Stimulated activated CD4-positive, alpha-beta T cell treated with anti-CD3 and anti-CD28 coated beads, Interleukin-4, amount 100 ng/mL, for 48 hours (primary cell): ENCODE measurements around the gene ANKRD13D.
A peak's percentile ranks its signal among the peaks of the same experiment; 100 is the strongest.

Experiments
- DNase-seq, 2 donors: peaks; one replicate each; pipeline ENCODE4 v3.0.0-alpha.2; 2020; ENCODE audit warnings: low read depth in 2 of 2

Gene ANKRD13D

GRCh38 chr11:67302571-67303131 is 13.5 kb downstream of the ANKRD13D start:
- DNase-seq = no peak

- DNase-seq = no peak
These were observed 14.2 kb downstream of the ANKRD13D start, which contains the start of gene SSH3 for GRCh38 chr11:67303132-67303834. Gene SSH3 (plus strand): TSS chr11:67303530. CDS start chr11:67303626, 96 bp downstream.

- no peak for DNase-seq
These were observed 14.8 kb downstream of the ANKRD13D start for GRCh38 chr11:67303835-67304411.

GRCh38 chr11:67304511-67305113 is 15.5 kb downstream of the ANKRD13D start:
- DNase-seq = no peak

GRCh38 chr11:67306769-67307544 is 17.9 kb downstream of the ANKRD13D start:
- DNase-seq = no peak

GRCh38 chr11:67307545-67308001 is 18.5 kb downstream of the ANKRD13D start:
- DNase-seq = no peak

- DNase-seq = no peak
These were observed 19.1 kb downstream of the ANKRD13D start for GRCh38 chr11:67308031-67308866.

GRCh38 chr11:67309166-67309565 is 20.1 kb downstream of the ANKRD13D start:
- DNase-seq = no peak

GRCh38 chr11:67309661-67310061 is 20.6 kb downstream of the ANKRD13D start:
- no peak for DNase-seq

- DNase-seq = no peak
These were observed 21.3 kb downstream of the ANKRD13D start for GRCh38 chr11:67310246-67311050.

- DNase-seq = no peak
These were observed 22.0 kb downstream of the ANKRD13D start for GRCh38 chr11:67311051-67311555.

- DNase-seq = no peak
These were observed 22.5 kb downstream of the ANKRD13D start for GRCh38 chr11:67311556-67312082.

GRCh38 chr11:67312187-67313021 is 23.3 kb downstream of the ANKRD13D start:
- DNase-seq = peak in 1 of 2 donors; percentile 25

- DNase-seq = no peak
These were observed 24.2 kb downstream of the ANKRD13D start for GRCh38 chr11:67313125-67313890.

GRCh38 chr11:67314218-67314617 is 25.1 kb downstream of the ANKRD13D start:
- no peak for DNase-seq

- DNase-seq = no peak
These were observed 26.3 kb downstream of the ANKRD13D start for GRCh38 chr11:67315325-67315909.

GRCh38 chr11:67316882-67317204 is 27.7 kb downstream of the ANKRD13D start:
- no peak for DNase-seq
